SIG-M5 (cell line): ENCODE results near the gene KLF7.
"Not testable (repeated sequence)": the region's sequence is repeated elsewhere in the genome, so short reads cannot be mapped to it uniquely, and the experiment has no call there.

Experiments
- DNase-seq: peaks from one replicate; lab custom pipeline; 2025; lab: John Stamatoyannopoulos, UW

Gene KLF7

DNA sequence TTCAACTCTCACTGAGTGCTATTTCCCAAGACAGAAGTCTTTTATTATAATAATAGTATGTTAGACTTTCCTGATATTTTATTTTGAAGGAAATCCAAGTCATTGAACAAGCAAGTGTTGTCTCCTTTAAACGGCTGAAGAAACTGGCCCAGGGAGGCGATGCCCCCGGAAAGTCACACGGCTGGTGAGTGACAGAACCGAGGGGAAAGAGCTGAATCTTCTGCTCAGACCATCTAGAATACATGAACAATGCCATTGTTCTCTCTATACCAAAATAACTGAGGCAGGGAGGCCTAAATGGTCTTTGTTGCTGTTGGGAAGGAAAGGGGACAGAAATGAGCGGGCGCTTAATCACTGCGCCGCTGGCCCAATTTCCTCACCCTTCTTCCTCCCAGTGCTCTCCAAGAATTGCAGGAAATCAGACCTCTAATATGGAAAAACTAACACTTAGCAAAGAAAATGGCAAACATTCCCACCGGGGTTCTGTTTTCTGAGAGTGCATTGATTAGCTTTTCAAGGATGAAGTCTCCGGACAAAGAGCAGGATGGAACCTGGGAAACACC is 101.5 kb downstream of the KLF7 start:
- no peak for DNase-seq

DNA sequence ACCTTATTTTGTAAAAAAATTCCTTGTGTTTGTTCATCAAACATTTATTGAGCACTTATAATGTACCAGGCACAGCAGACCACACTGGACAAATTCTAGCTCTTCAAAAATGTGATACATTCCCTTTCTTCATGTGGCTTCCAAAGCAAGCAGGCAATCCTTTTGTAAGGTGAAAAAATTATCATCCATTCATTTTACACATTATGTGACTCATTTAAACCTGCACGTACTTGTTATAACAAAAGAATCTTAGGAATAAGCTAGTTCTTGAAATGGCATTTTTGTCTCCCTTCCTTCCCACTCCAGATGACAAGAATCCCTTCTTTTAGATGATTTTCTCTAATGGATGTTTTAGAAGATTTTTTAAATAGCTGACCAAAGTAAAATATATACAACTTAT is 104.6 kb downstream of the KLF7 start:
- DNase-seq: no peak

DNA sequence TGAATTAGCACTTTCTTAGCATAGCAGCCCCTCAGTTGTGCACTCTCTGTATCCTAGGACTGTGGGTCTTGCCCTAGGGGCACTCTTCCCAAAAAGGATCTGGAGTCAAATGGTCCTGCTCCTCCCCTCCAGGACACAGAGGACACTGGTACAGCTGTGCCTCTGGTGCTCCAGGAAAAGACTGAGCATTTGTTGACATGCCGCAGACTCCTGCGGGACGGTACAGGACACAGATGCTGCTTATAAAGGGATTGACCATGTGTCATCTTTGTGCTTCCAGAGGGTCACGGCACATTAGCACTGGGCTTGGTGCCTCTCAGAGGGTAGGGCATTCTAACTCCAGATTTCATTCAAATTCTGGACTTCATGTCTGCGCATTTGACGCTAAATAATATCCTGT is 110.5 kb downstream of the KLF7 start:
- DNase-seq: no peak

DNA sequence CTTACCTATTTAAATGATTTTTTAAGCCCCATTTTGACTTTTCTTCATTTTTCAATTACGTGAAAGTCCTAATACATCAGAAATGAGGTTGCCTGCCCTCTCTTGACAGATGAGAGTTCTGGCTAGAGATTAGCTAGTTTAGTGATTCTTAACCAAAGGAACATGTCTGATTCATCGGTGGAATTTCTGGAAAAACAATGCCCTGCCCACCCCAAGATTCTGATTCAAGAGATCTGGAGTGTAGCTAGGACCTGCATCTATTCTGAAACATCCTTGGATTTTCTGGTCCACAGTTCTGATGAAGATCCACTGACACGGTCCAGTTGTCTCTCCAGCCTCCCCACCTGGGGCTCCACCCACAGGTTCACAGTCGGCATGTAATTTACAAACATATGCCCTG is 111.2 kb downstream of the KLF7 start:
- no peak for DNase-seq

DNA sequence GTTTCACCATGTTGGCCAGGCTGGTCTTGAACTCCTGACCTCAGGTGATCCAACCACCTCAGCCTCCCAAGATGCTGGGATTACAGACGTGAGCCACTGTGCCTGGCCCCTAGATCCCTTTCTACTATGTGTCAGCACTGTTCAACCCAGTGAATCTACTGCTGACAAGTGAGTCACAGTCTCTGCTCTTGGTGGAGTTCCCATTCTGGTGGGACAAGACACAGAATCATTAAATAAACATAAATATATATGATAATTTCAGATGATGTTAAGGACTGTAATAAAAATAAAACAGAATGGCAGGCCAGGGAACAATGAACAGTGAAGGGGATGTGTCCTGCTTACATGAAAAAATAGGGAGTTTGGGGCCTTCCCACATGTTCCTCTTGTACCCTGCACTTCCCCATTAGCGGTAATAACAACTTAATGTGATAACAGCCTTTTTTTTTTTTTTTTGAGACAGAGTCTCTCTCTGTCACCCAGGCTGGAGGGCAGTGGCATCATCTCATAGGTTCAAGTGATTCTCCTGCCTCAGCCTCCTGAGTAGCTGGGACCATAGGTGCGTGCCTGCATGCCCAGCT is 114.3 kb downstream of the KLF7 start:
- DNase-seq: no peak

DNA sequence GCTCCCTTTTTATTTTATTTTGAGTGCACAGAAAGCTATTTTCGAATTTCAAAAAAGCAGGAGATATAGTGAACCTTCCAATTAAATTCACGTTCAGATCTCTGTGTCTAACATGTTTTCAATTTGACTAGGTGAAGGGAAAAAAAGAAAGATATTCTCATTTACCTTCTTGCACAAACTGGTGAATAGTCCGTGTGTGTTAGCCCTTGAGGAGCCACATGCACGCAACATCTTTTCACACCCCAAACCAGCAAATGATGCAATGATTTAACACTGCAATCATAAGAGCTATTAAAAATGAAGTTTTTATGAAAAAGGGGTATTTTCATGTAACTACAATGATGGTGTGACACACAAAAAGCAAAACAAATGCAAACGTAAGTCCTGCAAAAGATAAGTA is 116.6 kb downstream of the KLF7 start:
- no peak for DNase-seq

DNA sequence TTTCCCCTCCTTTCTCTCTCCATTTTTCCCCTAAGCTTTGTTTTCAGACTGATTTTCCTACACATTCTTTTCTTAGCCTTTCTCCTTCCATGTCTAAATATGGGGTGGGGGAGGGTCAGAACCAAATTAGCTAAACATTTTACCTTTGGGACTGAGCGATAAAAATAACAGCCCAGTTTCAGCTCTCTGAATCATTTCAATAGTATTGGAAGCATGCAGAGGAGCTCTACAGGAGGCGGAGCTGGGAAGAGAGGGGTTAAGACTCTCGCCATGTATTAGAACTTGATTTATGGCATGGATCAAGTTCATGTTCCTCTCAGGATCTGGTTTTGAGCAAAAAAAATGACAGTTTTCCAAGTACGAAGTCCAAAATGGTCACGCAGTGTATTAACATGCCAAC is 117.3 kb downstream of the KLF7 start:
- DNase-seq: no peak

DNA sequence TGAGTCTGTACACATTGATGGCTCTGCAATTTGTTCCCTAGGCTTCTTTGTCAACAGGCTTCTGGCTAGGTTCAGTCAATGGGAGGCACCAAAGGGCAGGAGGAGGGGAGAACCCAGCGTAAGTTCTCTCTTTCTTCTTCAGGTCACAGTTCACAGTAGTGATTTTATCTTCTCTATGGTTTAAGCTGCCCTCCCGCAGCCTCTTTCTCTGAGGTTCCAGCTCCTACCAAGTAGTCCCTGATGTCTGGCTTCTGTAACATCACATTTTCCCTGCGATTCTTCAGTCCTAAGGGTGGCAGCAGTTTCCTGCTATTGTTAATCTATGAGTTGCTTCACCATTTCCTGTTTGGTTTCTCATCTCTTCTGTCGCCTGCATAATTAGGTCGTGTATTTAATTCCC is 119.0 kb downstream of the KLF7 start:
- DNase-seq: no peak

DNA sequence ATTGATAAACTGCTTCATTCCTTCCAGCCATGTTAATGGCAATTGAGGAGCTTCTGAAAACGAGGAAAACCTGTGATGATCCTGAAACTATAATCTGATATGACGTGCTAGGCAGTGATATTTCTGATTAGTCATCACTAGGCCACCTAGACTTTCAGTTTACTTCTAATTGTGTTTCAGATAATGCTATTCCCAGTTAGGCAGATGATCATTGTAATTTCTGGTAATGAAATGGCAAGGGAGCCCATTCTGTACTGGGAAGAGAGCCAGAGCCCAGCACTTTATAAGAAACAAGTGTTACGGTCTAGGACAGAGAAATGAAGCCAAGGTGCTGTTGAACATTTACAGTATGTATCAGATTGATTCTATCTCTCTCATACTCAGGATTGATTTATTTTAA is 120.2 kb downstream of the KLF7 start:
- no peak for DNase-seq

DNA sequence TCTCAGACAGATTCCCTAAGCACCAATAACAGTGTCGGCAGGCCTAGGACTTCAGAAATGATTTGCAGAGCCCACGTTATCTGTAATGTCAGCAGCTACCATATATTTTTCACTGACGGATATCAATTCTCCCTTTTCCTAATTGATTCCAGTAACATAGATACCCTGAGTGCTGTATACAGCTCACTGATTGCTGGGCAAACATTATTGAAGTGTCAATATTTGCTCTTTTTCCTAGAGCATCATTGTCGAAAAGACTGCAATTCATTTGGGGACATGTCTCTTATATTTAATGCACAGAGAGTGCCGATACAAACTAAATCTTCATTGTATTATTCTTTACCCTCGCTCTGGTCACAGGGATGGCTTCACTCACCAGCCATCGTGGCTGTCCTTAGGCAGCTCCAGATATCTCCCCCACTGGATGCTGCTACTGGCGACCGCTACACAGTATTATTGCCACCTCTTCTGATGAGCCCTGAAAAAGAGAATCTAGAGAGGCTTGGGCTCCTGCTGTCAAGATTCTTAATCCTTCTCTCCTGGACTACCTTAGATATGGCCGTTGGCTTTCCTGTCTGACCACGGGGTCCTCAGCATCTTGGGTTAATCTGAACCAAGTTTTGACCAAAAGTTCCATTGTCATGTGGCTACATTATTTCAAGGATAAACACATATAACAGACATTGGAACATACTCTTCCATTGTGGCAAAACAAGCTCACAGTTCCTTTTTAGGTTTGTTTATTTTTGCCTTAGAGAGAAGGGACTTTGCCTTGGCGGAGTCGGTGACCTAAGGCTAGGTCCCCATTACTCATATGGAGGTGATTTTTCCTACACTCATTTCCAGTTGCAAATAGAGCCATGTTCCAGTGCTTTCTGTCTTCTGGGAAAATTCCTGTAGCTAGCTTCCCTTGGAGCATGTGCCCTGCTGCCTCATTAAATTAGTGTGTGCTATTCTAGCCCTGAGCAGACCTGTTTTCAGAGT is 121.1 kb downstream of the KLF7 start:
- DNase-seq: no peak

DNA sequence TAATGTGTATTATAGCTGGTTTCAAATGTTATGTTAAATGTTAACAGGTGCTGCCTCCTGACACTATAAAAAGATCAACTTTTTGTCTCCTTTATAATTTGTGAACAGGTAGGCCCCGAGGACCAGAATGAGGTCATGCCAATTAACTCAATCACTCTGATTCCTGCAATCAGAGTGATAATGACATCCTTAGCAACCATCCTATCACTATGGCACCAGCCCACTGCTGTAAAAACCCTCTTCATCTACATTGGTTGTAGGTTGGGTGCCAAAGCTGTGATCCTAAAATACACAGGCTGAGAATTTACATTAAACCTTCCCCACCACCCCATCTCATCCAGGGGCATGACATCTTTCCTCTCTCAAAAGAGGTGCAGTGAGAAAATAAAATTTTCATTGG is 122.9 kb downstream of the KLF7 start:
- no peak for DNase-seq

DNA sequence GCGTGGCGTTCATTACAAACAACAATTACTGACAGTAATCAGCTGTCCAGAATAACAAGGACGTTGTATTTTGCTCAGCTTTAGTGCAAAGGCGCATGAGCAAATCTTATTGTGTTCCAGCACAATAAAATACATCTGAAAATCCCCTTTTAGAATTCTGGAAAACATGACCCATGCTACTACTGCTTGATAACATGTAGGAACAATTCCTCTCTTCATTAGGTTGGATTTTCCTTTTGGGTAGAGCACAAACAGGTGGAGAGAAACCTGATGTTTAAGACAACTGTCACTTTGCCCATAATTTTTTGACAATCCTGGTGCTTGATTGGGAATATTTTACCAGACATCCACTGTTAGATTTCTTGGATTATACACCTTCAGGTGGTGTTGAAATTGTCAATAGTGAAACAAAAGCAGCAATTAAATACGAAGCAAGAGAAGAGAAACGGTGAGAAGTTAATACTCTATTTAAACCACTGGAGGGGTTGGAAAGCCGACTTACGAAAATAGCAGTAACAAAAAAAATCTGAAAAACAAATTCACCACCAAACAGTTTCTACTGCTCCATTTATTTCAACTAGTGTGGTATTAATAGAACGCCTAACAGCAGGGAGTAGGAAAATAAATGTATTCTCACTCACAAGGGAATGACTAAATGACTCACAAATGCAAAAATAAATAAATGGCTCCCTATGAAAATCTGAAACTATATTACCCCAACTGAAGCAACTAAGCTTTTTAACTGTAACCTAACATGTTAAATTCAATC is 123.8 kb downstream of the KLF7 start:
- DNase-seq: no peak

DNA sequence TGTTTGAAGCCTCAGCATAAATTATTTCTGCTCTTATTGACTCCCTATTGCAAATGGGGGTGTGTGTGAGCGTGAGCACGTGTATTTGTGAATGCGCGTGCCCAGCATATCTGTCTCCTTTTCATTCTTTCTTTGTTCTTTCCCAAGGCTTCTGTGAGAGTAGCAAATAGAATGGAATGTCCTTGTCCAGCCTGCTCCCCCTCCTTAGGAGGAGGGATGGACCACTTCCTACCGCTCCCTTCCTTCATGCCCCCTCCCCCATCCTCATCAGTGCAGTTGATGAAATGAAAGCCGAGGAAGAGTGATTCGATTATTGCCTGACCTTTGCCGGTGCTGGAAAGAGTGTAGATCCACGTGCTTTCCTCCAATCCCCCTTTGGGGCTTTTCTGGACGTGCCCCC is 124.5 kb downstream of the KLF7 start:
- DNase-seq: no peak

DNA sequence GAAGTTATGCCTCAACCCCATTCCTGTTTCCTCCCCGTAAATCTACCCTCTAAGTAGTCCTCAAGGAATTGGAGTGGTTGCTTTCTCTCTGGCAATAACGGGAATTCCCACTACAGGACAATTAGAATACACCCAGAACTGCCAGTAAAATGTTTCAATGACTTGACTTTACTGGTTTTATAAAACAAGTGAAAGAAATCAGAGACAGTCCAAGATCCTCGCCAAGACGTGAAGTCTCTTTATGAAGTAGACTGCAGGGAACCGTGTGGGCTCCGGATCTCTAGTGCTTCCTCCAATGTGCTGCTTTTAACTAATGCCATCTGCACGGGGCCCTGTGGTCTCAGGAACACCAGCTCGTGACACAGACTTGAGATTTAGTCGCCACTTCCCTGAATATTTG is 125.1 kb downstream of the KLF7 start:
- no peak for DNase-seq

DNA sequence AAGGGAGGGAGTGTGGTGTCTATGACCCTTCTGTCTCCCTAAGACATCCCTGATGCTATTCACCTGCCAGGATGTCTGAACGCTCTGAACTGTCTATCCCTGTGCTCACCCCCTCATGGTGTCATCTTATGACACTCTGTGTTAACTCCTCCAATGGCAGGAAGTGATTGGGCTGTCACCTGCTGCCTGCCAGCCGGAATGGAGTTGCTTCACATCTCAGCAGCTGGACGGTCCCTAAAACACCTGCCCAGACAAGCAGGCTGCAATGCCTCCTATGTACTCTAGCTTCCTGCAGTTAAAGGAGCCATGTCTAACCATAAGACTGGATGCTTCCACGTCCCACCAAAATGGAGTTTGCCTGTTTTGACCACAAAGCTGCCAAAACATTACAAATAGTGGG is 126.5 kb downstream of the KLF7 start:
- DNase-seq: no peak

DNA sequence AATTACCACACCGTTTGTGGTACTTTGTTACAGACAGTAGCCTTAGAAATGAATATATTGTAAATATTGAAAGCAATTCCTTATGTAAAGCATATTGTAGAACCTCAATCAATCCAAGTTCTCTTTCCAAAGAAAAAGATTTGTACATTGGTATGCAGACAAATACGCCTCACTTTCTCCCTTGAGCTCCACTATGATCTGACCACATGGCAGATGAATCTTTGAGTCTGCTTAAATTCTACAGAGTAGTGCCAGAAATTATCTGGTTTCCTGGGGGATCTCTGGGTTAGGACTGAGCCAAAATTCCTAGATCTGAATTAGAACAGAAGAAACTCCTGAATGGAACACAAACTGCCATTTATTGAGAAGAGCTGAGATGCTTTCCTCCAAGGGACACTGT is 127.4 kb downstream of the KLF7 start:
- no peak for DNase-seq

DNA sequence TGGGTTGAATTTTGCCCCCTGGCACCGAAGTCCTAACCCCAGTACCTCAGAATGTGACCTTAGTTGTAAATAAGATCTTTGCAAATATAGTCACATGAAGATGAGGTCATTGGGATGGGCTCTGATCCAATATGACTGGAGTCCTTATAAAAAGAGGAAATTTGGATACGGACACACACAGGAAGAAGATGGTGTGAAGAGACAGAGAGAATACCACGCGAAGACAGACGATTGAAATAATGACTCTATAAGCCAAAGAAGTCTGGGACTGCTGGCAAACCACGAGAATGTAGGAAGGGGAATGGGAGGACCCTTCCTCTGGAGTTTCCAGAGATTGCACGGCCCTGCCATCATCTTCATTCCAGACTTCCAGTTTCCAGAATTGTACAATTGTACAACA is 127.9 kb downstream of the KLF7 start:
- no peak for DNase-seq

DNA sequence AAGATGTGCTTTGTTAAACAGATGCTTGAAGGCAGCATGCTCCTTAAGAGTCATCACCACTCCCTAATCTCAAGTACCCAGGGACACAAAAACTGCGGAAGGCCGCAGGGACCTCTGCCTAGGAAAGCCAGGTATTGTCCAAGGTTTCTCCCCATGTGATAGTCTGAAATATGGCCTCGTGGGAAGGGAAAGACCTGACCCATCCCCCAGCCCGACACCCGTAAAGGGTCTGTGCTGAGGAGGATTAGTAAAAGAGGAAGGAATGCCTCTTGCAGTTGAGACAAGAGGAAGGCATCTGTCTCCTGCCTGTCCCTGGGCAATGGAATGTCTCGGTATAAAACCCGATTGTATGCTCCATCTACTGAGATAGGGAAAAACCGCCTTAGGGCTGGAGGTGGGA is 128.7 kb downstream of the KLF7 start:
- not testable (repeated sequence) for DNase-seq

DNA sequence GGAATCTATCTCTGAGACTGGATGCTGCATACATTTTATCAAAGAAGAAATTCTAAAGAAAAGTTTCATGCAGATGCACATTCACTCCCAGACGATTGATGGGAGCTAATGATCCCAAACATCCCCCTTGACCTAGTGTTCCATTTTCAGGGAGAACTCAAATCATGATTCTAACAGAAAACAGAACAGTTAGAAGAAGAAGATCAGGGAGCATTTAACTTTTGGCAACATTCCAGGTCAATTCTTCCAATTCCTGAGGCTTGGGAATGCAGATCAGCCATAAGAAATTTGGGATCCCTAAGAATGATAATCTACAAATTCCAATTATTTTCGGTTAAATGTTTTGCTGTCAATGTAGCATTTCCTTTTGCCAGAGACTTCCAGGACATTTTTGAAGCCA is 129.9 kb downstream of the KLF7 start:
- DNase-seq: no peak

DNA sequence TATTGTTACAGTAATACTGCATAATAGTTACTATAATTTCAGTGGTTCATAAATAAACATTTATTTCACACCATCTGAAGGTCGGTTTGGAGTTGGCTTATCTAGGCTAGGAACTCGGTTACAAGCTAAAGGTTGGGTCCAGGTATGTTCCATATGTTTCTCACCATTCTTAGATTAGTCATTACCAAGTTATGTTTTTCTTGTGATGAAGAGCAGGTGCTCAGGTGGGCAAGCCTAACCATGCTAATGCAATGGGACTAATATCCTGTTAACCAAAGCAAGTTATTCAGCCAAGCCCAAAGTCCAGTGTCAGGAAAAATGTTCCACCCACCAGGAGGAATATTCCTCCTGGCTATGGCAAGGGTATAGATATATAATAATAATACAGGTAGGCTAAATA is 133.3 kb downstream of the KLF7 start:
- DNase-seq: no peak
